ENCODE results near the gene KCTD13.
A peak's percentile ranks its signal among the peaks of the same experiment; 100 is the strongest.

Gene KCTD13

DNA sequence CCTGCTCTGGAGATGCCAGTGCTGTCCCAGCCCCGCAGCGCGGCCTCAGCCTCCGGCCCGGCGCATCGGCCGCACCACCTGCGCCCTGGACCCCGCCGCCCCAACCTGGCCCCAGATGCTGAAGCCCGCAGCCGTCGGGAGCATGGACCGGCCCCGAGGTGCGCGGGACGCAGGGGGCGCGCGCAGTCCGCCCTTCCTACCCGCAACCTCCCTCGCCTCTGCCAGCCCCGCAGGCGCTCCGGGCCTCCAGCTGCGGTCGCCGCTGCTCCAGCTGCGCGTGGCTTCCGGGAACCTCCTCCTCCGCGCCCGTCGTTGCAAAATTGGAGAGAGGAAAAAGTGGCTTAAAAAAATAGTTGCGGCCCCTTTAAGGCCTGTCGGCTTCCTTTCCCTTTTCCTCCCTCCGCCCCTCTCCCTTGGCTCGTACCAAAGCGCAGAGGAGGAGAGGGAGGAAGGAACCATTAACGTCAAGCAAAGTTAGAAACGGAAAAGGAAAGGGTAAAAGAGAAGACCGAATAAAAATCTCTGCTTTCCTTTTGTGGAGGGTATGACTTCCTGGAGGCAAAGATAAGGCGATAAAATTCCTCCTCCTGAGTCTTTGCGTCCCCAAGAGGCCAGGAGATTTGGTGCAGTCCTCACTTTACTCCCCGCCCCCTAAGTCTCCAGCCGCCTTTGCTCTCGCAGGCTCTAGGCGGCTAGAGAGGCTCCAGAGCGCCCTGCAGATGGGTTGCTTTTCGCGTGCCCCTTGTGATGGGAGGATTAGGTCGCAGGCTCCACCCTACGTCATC is 63.0 kb downstream of the KCTD13 start, which contains the start of gene CDIPT:
Gene CDIPT, minus strand, starts transcription at position 343 of the 785 bp plus-strand sequence. CDS start 369 bp downstream, outside the sequence.
- TF ChIP-seq, protein P1, sequence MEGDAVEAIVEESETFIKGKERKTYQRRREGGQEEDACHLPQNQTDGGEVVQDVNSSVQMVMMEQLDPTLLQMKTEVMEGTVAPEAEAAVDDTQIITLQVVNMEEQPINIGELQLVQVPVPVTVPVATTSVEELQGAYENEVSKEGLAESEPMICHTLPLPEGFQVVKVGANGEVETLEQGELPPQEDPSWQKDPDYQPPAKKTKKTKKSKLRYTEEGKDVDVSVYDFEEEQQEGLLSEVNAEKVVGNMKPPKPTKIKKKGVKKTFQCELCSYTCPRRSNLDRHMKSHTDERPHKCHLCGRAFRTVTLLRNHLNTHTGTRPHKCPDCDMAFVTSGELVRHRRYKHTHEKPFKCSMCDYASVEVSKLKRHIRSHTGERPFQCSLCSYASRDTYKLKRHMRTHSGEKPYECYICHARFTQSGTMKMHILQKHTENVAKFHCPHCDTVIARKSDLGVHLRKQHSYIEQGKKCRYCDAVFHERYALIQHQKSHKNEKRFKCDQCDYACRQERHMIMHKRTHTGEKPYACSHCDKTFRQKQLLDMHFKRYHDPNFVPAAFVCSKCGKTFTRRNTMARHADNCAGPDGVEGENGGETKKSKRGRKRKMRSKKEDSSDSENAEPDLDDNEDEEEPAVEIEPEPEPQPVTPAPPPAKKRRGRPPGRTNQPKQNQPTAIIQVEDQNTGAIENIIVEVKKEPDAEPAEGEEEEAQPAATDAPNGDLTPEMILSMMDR (IDR thresholded peaks at IDR 0.05) = peak; percentile 73

DNA sequence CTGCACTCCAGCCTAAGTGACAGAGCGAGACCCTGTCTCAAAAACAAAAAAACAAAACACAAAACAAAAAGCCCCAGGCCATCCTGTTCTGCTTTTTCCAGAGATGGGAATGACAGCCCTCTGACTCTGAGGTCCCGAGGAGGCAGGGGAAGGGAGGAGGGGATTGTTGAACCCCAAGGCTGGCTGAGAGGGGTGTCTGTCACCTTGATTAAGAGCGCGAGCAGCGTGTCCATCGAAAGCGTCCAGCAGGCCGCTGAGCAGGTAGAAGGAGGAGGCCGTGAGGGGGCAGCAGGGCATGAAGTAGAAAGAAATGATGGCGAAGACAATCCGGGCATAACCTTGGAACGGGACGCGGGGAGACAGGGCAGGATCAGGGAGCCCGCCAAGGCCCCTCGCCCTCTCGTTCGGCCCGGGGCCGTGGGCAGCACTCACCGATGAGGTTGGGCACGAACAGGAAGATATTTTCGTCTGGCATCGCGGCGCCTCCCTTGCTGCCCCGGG is 63.6 kb downstream of the KCTD13 start:
- TF ChIP-seq, protein P1 (IDR thresholded peaks at IDR 0.05) = no peak

DNA sequence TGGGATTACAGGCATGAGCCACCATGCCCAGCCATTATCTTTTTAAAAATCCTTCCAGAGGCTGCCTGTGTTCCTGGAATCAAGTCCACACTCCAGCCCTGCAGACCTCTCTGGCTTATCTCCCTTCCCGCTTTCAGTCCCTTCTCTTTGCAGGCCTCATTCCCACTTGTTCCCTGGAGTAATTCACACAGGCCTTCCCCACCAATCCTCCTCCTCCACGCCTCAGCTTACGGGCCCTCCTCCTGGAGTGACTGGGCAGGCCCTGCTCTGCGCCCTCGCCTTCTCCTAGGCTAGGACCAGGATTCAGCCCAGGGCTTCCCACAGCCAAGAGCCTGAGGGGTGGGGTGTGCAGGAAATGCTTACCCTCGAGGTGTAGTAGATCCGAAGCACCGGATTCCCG is 65.8 kb downstream of the KCTD13 start:
- TF ChIP-seq, protein P1 (IDR thresholded peaks at IDR 0.05) = no peak

DNA sequence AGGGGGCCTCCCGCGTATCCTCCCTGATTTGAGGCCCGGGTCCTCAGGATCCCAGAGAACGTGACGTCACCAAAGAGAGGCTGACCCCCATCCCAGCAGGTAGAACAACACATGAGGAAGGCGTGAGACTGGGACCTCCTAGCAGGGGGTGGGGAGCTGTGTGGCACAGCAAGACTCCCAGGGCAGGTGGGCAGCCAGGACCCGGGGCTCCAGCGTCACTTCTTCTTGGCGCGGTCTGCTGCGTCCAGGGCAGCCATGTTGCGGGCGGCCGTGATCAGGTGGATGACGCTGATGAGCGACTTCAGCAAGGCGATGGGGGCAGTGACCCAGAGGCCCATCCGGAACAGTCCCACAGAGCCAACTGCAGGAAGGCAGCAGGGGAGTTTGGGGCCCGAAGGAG is 67.1 kb downstream of the KCTD13 start:
- TF ChIP-seq, protein P1 (IDR thresholded peaks at IDR 0.05) = no peak

DNA sequence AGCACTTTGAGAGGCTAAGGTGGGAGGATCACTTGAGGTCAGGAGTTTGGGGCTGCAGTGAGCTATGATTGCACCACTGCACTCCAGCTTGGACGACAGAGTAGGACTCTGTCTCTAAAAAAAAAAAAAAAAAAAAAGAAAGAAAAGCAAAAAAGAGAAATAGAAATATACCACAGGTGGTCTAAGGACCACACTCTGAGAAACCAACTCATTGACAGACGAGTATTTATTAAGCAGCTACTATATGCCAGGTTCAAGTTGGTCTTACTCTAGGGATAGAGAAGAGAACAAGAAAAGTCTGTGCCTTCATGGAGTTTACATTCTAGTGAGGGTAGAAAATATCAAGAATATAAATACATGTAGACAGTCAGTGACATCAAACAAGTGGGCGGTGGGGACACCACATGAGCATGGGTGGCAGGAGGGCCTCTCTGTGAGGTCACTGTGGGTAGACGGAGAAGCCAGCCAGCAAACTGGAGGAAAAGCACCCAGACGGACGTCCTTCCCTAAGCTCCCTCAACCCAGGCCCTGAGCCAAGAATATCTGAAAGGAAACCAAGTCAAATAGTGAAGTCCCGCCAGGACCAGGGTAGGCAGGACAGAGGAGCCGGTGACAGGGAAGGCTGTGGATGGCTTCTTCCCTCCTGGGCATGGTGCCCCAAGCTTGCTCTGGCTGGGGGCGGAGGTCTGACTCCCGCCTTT is 67.7 kb downstream of the KCTD13 start:
- TF ChIP-seq, protein P1 (IDR thresholded peaks at IDR 0.05) = no peak

DNA sequence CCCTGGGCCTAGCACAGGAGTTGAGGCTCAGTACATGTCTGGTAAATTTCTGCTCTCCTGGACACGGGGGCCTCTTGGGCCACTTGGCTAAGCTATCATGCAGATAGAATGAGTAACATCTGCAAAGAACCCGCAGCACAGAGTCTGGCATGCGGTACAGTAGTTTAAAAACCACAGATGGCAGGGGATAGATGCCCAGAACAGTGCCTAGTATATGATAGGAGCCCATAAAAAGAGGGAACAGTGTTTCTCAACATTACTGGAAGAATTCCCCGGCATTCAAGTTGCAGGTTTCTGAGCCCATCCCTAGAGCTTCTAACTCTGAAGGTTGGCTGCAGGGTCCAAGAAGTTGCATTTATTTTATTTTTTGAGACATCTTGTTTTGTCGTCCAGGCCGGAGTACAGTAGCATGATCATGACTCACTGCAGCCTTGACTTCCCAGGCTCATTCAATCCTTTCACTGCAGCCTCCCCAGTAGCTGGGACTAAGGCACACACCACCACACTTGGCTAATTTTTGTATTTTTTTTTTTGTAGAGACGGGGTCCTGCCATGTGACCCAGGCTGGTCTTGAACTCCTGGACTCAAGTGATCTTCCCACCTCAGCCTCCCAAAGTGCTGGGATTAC is 68.8 kb downstream of the KCTD13 start:
- TF ChIP-seq, protein P1 (IDR thresholded peaks at IDR 0.05) = no peak
